ENCODE data around the gene REC8. TPM values are rescaled to one million over a fixed set of nuclear protein-coding genes. Genes with fewer than 3 reads are reported as not detected.

The REC8 gene
- total and polyA plus RNA-seq, 2 of the 4 experiments (the other 2 are of a cell fraction), result 0.36 to 3.5 TPM

- H2AK5ac ChIP-seq (ENCODE audit: low read depth, low read length), result no peak overlapping the region
- no TSS peak for BruUV-seq (replicated peaks)
- no peak overlapping the region for H4K5ac ChIP-seq (ENCODE audit: low read depth, low read length)
- ATAC-seq (ENCODE audit: low read depth) (no peak), DNase-seq (no peak)
- H3K27ac ChIP-seq (ENCODE audit: insufficient read depth, low read length), result no peak overlapping the region
- peaks cover 3% of the 10 kb centered on the region; the same call in 1 of the 2 replicates for H3K9me1 ChIP-seq (ENCODE audit: insufficient read depth, low read length)
- in situ Hi-C loops (cut with MboI; ENCODE audit: low sequenced_read_pairs) (no loop called here), dilution Hi-C loops (cut with HindIII; ENCODE audit: low sequenced_read_pairs, unreplicated experiment) (no loop called here), intact Hi-C loops (cut with micrococcal nuclease) (no loop called here)
- TF ChIP-seq CTCF (conservative IDR thresholded peaks at IDR 0.05; ENCODE audit: low read depth, low read length) (no peak), RCOR1 (IDR thresholded peaks at IDR 0.05; ENCODE audit: insufficient replicate concordance, low read length) (no peak), USF2 (IDR thresholded peaks at IDR 0.05; ENCODE audit: low read depth, low read length) (no peak), SMC3 (IDR thresholded peaks at IDR 0.05; ENCODE audit: low read depth, low read length) (no peak), MAZ (IDR thresholded peaks at IDR 0.05; ENCODE audit: borderline replicate concordance, low read depth, low read length) (no peak), MAFK (IDR thresholded peaks at IDR 0.05; ENCODE audit: low read depth, low read length) (peak; percentile 95)
- no peak overlapping the region for H3K9ac ChIP-seq (ENCODE audit: low read depth, low read length)
- H3K23ac ChIP-seq (ENCODE audit: low read depth, low read length), result no peak overlapping the region
- ChIA-PET CTCF (interaction anchor here (2.5 kb wide), 1 partner anchor 10 kb away, joined by 7 read pairs; the partner anchor contains the start of gene MDP1), POLR2A (ENCODE audit: unreplicated experiment) (no interaction called here)
- no peak overlapping the region for H2BK120ac ChIP-seq (ENCODE audit: low read depth, low read length)
- no peak overlapping the region for H2AK9ac ChIP-seq (replicated peaks; ENCODE audit: low read depth, low read length, poor library complexity)
- H2BK15ac ChIP-seq (ENCODE audit: low read depth, low read length), result no peak overlapping the region
- peaks cover 4% of the 10 kb centered on the region for H3K4me1 ChIP-seq (ENCODE audit: control insufficient read depth, insufficient read depth, low read length)
- no peak overlapping the region for H4K91ac ChIP-seq (ENCODE audit: insufficient read depth, low read depth, low read length)
- no peaks in the 10 kb centered on the region for H3K9me3 ChIP-seq (ENCODE audit: control insufficient read depth, insufficient read depth, low read length)
- H3K27me3 ChIP-seq (ENCODE audit: control insufficient read depth, insufficient read depth, low read length), result no peaks in the 10 kb centered on the region
- H2AFZ ChIP-seq (replicated peaks; ENCODE audit: low read length, poor library complexity), result no peak overlapping the region
- H2BK20ac ChIP-seq (ENCODE audit: low read depth, low read length), result no peak overlapping the region
- no peak overlapping the region for H3K14ac ChIP-seq (replicated peaks; ENCODE audit: low read depth, low read length)
- no peak overlapping the region for H3K18ac ChIP-seq (ENCODE audit: low read depth, low read length)
- H3K36me3 ChIP-seq (ENCODE audit: control insufficient read depth, insufficient read depth, low read length), result peaks cover 6% of the 10 kb centered on the region; the same call in 1 of the 2 replicates
- H3K4me3 ChIP-seq (ENCODE audit: insufficient read depth, low read depth, low read length), result no peak overlapping the region
- H3K4ac ChIP-seq (ENCODE audit: low read depth, low read length), result no peak overlapping the region
- peaks cover 10 to 49% of the 10 kb centered on the region in 2 experiments for H3K79me1 ChIP-seq (ENCODE audit: low read depth in 1 of 2, low read length in 2 of 2)
- no peaks in the 10 kb centered on the region; the same call in 1 of the 2 replicates for H4K20me1 ChIP-seq (ENCODE audit: insufficient read depth, low read length)
- H2BK5ac ChIP-seq (ENCODE audit: low read depth, low read length, poor library complexity, severe bottlenecking), result no peak overlapping the region
- no peak overlapping the region for H3K4me2 ChIP-seq (ENCODE audit: low read depth, low read length)
- H4K8ac ChIP-seq (ENCODE audit: low read depth in 2 of 2, low read length in 2 of 2), result no peak overlapping the region
- no CpG with 5 or more reads among the region's 1 CpG for WGBS, 2 experiments (ENCODE audit: extremely low coverage in 2 of 2, insufficient read length in 1 of 2)
- no peak overlapping the region for H3K56ac ChIP-seq (ENCODE audit: extremely low read depth, insufficient read depth, low read length)
These were observed 54.6 kb downstream of the REC8 start for GRCh38 chr14:24226473-24226872.
